LNCaP clone FGC (cell line): ENCODE data around the gene MGAT3.
"Not testable (repeated sequence)": the region's sequence is repeated elsewhere in the genome, so short reads cannot be mapped to it uniquely, and the experiment has no call there.

Experiments
- DNase-seq: peaks from one replicate; pipeline ENCODE4 v3.0.0-alpha.2; 2011; ENCODE audit warnings: low read depth
- H3K4me3 ChIP-seq: 2 replicates; pipeline ENCODE4 v1.5.1; 2011; ENCODE audit warnings: mild to moderate bottlenecking, low read depth, low read length, control low read depth
- TF ChIP-seq, protein P1 (sequence below): IDR thresholded peaks from 2 replicates; pipeline ENCODE4 v1.5.1; 2012; ENCODE audit warnings: mild to moderate bottlenecking; ENCODE audit not compliant: control insufficient read depth, insufficient read depth; ENCODE audit errors: extremely low read depth

The MGAT3 gene

GRCh38 chr22:39456522-39457197 is at the start of gene MGAT3:
Gene MGAT3, plus strand, starts transcription at chr22:39457012. Its CDS starts 30,336 bp downstream, at chr22:39487348.
- TF ChIP-seq, protein P1, sequence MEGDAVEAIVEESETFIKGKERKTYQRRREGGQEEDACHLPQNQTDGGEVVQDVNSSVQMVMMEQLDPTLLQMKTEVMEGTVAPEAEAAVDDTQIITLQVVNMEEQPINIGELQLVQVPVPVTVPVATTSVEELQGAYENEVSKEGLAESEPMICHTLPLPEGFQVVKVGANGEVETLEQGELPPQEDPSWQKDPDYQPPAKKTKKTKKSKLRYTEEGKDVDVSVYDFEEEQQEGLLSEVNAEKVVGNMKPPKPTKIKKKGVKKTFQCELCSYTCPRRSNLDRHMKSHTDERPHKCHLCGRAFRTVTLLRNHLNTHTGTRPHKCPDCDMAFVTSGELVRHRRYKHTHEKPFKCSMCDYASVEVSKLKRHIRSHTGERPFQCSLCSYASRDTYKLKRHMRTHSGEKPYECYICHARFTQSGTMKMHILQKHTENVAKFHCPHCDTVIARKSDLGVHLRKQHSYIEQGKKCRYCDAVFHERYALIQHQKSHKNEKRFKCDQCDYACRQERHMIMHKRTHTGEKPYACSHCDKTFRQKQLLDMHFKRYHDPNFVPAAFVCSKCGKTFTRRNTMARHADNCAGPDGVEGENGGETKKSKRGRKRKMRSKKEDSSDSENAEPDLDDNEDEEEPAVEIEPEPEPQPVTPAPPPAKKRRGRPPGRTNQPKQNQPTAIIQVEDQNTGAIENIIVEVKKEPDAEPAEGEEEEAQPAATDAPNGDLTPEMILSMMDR = no peak
- no peak within 1 kb of the TSS for H3K4me3 ChIP-seq
- DNase-seq = no peak

- no peak overlapping the region for H3K4me3 ChIP-seq
- TF ChIP-seq, protein P1 = no peak
- DNase-seq = no peak
Observed at GRCh38 chr22:39408173-39408572, 48.6 kb upstream of the MGAT3 start.

DNA sequence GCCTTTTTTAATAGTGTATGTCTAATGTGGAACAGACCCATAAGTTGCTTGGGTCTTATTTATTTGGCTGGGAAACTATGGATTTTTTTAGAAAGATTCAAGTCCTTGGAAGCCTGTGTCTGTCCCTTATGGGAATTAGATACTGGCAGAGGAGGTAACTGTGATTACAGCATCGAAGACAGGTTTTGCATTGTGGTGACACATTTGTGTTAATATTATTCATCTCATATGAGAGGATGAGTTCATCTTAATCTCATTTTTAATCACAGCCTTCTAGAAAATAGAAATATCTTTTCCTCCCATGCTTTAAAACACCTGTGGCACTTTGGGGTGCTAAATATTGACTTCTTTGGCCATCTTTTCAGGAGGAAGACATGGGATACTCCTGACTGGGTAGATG is 48.0 kb upstream of the MGAT3 start:
- TF ChIP-seq, protein P1 = no peak
- no peak overlapping the region for H3K4me3 ChIP-seq
- DNase-seq = no peak

DNA sequence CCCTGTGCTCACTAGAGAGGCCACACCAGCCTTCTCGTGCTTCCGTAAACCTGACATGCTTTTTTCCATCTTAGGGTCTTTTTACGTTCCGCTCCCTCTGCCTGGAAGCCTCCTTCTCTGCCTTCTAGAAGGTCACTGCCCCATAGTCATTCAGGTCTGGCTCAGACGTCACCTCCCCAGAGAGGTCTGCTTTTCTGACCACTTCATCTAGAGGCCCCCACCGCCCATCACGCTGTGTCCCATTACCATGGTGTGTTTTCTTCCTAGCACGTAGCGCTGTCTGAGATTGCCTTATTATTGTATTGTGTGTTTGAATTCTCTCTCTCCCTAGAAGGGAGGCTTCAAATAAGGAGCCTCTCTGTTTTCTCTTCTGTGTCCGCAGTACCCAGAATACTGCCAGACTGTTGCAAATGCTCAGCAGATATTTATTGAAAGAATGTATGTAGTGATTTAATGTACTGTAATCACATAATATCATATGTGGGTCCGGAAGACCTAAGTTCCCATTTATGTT is 47.2 kb upstream of the MGAT3 start:
- TF ChIP-seq, protein P1 = no peak

GRCh38 chr22:39410264-39410663 is 46.5 kb upstream of the MGAT3 start:
- TF ChIP-seq, protein P1 = no peak
- H3K4me3 ChIP-seq = no peak overlapping the region
- no peak for DNase-seq

More for the DNA sequence above, 47.2 kb upstream of the MGAT3 start:
- H3K4me3 ChIP-seq = no peak overlapping the region
- DNase-seq = no peak

DNA sequence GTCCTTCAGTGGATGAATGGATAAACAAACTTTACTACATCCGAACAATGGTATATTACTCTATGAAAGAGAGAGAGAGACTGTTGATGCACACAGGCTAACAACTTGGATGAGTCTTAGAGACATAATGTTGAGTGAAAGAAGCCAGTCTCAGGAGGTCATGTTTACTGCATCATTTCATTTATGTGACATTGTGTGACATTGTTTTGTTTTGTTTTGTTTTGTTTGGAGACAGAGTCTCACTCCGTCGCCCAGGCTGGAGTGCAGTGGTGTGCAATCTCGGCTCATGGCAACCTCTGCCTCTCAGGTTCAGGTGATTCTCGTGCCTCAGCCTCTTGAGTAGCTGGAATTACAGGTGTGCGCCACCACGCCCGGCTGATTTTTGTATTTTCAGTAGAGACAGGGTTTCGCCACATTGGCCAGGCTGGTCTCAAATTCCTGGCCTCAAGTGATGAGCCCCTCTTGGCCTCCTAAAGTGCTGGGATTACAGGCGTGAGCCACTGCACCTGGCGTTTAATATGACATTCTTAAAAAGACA is 44.9 kb upstream of the MGAT3 start:
- not testable (repeated sequence) for DNase-seq, H3K4me3 ChIP-seq

DNA sequence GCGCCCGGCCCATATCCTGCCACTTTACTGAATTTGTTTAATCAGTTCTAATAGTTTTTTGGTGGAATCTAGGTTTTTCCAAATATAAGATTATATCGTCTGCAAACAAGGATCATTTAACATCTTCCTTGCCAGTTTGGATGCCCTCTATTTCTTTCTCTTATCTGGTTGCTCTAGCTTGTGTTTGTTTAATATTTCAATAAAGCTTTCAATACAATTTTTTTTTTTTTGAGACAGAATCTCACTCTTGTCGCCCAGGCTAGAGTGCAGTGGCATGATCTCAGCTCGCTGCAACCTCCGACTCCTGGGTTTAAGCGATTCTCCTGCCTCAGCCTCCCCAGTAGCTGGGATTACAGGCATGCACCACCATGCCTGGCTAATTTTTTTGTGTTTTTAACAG is 43.6 kb upstream of the MGAT3 start:
- not testable (repeated sequence) for H3K4me3 ChIP-seq, DNase-seq

- DNase-seq = no peak
- H3K4me3 ChIP-seq = no peak overlapping the region
- TF ChIP-seq, protein P1 = no peak
Observed at GRCh38 chr22:39414377-39414776, 42.4 kb upstream of the MGAT3 start.
